Endometrium (tissue), 2 donors: ENCODE results near the gene NOBOX.
"Not testable (repeated sequence)": the region's sequence is repeated elsewhere in the genome, so short reads cannot be mapped to it uniquely, and the experiment has no call there.

Experiments
- FAIRE-seq: peaks from 2 replicates; lab custom pipeline; 2012; peaks lifted over from hg19 to GRCh38; lab: Jason Lieb, UNC
- donor health status: control.
- donor health status: control.

NOBOX gene

GRCh38 chr7:144391014-144391413, 12.5 kb downstream of the NOBOX start:
- FAIRE-seq, result no peak

GRCh38 chr7:144390481-144390880, 13.0 kb downstream of the NOBOX start:
- no peak for FAIRE-seq

- FAIRE-seq, result no peak
Measured at GRCh38 chr7:144388950-144389349, 14.5 kb downstream of the NOBOX start.

GRCh38 chr7:144386741-144387140, 16.8 kb downstream of the NOBOX start:
- no peak for FAIRE-seq

- no peak for FAIRE-seq
Measured at GRCh38 chr7:144384555-144385245, 18.8 kb downstream of the NOBOX start.

- FAIRE-seq, result no peak
Measured at GRCh38 chr7:144384071-144384470, 19.4 kb downstream of the NOBOX start.

- FAIRE-seq, result no peak
Measured at GRCh38 chr7:144379776-144380384, 23.6 kb downstream of the NOBOX start.

- no peak for FAIRE-seq
Measured at GRCh38 chr7:144378651-144379050, 24.8 kb downstream of the NOBOX start.

- not testable (repeated sequence) for FAIRE-seq
Measured at GRCh38 chr7:144369221-144369620, 34.3 kb downstream of the NOBOX start.

- not testable (repeated sequence) for FAIRE-seq
Measured at GRCh38 chr7:144367250-144367649, 36.2 kb downstream of the NOBOX start.

- not testable (repeated sequence) for FAIRE-seq
Measured at GRCh38 chr7:144365523-144365922, 38.0 kb downstream of the NOBOX start.

- not testable (repeated sequence) for FAIRE-seq
Measured at GRCh38 chr7:144362061-144362460, 41.4 kb downstream of the NOBOX start.

GRCh38 chr7:144356860-144357259, 46.6 kb downstream of the NOBOX start:
- not testable (repeated sequence) for FAIRE-seq

- not testable (repeated sequence) for FAIRE-seq
Measured at GRCh38 chr7:144356185-144356584, 47.3 kb downstream of the NOBOX start.

GRCh38 chr7:144355176-144355822, 48.2 kb downstream of the NOBOX start, which contains the start of gene ARHGEF5:
Gene ARHGEF5, plus strand, starts transcription at chr7:144355402. Its CDS starts 7,268 bp downstream, at chr7:144362670.
- not testable (repeated sequence) for FAIRE-seq

- FAIRE-seq, result not testable (repeated sequence)
Measured at GRCh38 chr7:144351667-144352066, 51.8 kb downstream of the NOBOX start.

GRCh38 chr7:144348625-144349024, 54.9 kb downstream of the NOBOX start:
- not testable (repeated sequence) for FAIRE-seq
